Ammon's horn (tissue), 1 donor: ENCODE measurements around the gene IL1R2.
A peak's percentile ranks its signal among the peaks of the same experiment; 100 is the strongest.

Experiments
- DNase-seq: peaks from one replicate; pipeline ENCODE4 v3.0.0-alpha.2; 2016; ENCODE audit warnings: low spot score

IL1R2 gene

DNA sequence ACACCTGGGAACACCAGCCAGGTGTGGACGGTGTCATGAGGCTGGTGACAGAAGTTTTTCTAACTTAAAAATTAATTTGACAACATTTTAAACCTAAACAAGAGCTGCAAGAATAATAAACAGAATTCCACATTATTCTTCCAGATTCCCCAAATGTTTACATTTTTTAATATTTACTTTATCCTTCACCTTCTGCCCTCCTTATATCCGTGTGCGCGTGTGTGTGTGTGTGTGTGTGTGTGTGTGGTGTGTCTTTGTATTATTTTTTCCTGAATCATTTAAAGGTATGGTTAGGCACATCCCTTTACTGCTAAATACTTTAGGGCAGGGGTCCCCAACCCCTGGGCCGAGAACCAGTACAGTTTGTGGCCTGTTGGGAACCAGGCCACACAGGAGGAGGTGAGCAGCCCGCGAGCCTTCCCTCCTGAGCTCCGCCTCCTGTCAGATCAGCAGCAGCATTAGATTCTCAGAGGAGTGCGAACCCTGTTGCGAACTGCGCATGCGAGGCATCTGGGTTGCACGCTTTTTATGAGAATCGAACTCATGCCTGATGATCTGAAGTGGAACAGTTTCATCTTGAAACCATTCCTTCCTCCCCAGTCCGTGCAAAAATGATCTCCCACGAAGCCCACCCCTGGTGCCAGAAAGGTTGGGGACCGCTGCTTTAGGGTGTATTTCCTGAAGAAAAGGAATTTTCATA lies 16.4 kb upstream of the IL1R2 start:
- DNase-seq, result no peak

GRCh38 chr2:101976891-101977290 lies 14.9 kb upstream of the IL1R2 start:
- no peak for DNase-seq

DNA sequence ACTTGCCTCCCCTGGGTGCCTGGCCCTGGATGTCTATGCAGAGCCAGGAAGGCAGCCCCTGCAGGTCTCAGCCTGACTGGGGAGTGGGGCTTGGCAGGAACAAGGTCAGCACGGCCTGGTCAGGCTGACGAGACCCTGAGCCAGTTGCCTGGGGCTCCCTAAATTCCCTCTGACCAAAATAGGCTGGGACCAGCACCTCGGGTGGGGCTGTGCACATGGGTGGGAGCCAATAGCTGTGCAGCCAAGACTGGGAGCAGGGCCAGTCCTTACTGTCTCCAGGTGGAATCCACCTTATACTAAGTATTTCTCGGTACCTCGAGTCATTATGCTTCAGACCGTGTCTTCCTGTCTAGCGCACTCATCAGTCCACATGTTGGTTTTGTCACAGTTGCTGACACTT lies 11.4 kb upstream of the IL1R2 start:
- no peak for DNase-seq

DNA sequence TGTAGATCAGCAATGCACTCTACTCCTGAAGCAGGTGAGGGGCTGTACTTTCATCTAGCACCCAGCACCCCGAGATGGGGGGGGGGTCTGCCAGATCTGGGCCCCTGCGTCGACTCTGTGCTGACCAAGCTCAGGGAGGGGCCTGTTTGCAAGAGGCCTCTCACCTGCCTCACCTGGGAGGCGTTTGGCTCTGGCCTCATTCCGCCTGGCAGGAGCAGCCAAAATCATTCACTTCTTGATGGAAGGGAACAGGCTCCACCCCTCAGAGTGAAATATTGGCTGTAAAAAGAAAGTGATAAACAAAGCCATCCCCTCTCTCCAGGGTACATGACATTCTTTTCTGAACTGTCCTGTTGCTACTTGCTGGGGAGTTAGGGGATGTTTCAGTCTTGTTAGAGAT lies 10.7 kb upstream of the IL1R2 start:
- no peak for DNase-seq

- DNase-seq, result no peak
Observed at GRCh38 chr2:101981504-101981903, 10.3 kb upstream of the IL1R2 start.

GRCh38 chr2:101982495-101983029 lies 9.2 kb upstream of the IL1R2 start:
- DNase-seq, result no peak

- peak; percentile 79 for DNase-seq
Observed at GRCh38 chr2:101983486-101983885, 8.3 kb upstream of the IL1R2 start.

DNA sequence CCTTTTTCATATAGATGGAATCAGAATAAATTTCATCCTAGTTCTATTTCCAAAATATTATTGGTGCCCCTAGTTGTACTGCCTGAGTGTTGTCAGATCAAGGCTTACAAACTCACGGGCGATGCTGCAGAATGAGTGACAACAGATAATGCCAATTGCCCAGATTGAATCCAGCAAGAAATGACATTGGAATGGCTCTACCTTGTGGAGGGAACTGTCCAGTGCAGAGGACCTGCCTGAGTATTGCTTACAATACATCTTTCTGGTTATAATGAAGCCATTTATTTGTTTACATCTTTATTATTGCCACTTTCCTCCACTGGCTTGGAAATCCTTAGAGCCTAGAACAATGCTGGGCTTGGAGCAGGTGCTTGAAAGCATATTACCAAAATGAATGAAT lies 7.8 kb upstream of the IL1R2 start:
- DNase-seq, result peak; percentile 36

DNA sequence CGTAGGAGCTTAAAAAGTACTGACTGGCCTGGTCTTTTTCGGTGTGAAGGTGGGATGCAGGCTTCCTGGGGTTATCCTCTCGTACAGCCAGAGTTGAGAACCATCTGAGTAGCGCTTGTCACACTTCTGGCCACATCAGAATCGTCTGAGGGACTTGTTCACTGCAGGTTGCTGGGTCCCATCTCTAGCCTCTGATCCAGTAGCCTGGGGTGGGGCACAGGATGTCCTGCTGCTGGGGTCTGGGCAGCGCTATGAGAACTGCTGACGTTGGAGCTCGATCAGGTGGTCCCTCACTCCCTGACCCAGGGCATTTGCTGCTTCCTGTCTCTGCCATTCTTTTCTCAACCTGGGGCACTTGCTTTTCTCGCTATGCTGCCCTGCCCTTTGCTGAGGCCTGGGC lies 7.1 kb upstream of the IL1R2 start:
- DNase-seq, result no peak

- DNase-seq, result no peak
Observed at GRCh38 chr2:101985101-101985792, 6.5 kb upstream of the IL1R2 start.

DNA sequence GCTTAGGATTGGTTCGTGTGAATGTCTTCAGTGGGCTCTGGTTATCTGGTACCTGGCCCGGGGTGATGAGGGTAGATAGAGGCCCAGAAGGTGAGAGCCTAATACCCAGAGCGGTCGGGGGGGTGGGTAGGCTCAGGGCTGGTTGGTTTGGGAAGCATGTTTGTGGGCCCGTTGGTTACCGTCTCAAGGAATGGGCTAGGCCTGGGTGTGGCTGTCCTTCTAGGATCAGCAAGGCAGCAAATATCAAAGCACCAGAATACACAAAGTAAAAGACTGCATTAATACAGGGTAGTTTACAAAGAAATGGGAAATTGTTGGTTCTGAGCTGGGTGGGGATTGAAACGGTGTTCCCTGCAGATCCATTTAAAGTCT lies 6.0 kb upstream of the IL1R2 start:
- DNase-seq, result no peak

DNA sequence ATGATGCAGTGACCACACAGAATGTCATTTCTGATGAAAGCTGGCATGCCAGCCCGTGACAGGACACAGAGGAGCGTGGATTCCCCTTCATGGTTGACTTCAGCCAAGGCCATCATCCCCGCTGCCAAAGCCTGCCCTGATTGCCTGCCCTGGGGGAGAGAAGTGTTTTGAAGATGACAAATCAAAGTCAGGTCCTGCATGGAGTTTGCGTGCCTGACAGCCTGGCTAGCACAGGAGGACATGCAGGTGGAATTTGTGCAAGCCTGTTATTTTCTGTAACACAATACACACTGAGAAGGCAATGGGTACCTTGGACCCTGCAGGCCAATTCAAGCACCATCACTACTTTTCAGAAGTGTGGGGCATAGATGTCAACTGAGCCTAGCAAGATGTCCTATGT lies 5.4 kb upstream of the IL1R2 start:
- no peak for DNase-seq

DNA sequence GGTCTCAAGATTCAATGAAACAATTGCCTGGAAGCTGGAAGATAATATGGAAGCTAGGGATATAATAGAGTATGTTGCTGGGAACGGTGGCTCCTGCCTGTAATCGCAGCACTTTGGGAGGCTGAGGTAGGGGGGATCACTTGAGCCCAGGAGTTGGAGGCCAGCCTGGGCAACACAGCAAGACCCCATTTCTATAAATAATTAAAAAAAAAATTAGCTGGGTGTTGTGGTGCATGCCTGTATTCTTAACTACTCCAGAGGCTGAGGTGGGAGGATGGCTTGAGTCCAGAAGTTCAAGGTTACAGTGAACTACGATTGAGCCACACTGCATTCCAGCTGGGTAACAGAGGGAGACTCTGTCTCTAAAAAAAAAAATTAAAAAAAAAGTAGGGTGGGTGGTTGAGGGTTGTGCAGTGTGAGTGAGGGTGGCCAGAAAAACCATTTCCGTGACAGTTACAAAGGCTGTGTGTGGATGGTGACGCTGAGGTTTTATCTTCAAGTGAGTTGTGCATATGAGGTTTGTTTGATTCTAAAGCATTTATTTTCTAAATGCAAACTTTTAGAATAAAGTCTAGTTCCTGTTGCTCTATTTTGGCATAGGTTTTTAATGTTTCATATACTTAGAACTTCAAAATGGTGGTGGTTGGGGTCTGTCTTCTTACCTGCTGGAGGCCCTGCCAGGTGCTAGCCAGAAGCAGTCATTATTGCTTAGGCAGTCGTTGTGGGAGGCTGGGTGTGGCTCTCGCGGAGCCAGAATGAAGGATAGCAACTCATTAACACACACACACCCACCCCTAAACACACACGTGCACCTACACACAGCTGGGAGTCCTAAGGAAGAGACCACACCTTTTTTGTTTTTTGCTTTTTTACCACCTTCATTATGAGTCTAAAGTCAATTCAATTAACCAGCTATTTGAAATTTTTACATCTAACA lies 4.7 kb upstream of the IL1R2 start:
- DNase-seq, result no peak

DNA sequence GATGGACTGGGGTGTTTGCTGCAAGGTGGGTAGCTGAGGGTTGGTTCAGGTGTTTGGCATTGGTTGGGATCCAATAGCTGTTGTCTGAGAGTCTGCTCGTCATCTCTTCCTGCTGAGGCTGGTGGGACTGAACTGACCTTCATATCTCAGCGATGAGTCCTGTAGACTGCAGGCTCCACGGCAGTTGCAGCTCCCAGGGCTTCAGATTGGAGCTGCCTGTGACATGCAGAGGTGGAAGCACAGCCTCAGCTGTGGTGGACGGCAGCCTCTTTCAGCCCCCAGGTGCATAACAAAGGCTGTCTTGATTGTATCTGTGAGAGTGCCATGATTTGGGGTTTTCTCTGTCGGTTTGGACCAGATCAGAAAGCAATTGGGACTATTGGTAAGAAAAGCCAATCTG lies 3.9 kb upstream of the IL1R2 start:
- no peak for DNase-seq

DNA sequence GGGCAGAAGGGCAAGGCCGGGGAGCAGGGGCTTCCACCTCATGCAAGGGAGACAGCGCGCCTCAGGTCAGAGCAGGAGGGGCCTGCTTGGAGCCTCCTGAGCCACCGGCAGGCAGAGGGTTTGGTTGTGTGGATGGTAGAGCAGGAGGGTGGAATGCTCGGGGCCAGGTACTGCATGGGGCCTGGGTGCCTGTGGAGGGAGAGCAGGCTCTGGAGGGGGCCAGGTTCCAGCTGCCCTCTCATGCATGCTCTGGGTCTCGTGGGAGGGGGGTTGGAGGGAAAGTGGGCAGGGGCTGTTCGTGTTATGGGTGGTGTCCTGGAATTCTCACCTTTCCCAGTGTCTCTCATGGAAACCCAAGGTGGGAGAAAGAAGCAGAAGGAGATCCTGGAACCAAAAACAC lies 3.2 kb upstream of the IL1R2 start:
- DNase-seq, result no peak

DNA sequence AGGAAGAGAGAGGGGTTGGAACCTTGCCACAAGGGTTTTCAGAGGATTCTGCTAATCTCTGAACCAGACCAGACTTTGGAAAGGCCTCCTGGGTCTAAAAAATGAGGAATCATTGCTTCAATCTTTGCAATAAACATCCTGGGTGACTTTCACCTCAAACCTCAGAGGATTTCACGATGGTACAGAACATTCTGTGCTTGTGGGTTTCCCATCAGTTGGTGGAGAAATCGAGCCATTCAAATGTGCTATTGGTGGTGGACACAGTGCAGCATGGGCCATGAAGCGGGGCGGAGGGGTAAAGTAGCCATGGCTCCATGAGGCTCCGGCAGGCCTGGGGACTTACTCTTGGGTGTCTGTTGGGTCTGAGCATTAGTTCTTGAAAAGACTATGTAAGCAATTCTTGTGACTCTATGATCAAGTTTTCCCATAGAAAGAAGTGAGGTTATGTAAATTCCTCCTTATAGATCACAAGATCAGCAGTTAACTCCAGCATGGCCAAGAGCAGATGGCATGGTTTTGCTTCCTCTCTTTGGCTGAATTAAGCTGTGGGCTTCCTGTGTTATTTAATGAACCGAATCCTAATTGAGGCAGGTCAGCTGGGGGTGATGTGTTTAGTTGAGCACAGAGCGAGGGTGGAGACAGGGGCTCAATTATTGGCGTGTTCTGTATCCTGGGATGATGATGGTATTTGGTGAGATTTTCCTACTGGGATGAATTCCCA lies 1.9 kb upstream of the IL1R2 start:
- no peak for DNase-seq

DNA sequence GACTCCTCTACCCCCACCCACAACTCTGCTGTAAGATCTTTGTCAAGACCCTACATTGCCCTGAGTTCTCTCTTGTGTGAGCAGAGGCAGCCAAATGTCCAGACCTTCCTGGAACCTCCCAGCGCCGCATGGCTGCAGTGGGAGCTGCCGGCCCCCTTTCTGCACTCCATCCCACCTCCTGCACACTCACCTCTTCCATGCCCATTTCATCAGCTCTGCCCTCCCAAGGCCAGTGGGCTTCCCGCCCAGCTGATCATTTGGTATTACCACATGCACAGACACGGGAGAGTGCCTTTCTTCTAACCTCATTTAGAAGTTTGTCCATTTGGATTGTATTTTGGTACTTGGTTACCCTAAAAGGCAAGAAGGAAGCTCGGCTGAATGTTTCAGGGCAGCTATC lies 2.0 kb downstream of the IL1R2 start:
- no peak for DNase-seq

DNA sequence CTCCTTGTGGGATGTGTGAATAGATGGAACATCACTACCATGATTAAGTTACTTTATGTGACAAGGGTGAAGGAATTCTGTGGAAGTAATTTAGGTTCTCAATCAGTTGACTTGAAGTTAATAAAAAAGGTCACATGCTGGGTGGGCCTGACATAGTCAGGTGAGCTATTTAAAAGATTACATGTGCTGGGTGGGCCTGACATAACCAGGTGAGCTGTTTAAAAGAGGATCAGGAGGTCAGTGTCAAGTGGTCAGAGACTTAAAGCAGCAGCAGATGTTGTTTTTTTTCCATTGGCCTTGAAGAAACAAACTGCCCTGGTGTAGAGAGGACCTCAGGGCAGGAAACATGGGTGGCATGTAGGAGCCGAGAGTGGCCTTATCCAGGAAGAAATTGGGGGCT lies 3.3 kb downstream of the IL1R2 start:
- no peak for DNase-seq

GRCh38 chr2:101995804-101996203 lies 4.0 kb downstream of the IL1R2 start:
- DNase-seq, result no peak

- DNase-seq, result no peak
Observed at GRCh38 chr2:101998556-101998895, 6.8 kb downstream of the IL1R2 start.

DNA sequence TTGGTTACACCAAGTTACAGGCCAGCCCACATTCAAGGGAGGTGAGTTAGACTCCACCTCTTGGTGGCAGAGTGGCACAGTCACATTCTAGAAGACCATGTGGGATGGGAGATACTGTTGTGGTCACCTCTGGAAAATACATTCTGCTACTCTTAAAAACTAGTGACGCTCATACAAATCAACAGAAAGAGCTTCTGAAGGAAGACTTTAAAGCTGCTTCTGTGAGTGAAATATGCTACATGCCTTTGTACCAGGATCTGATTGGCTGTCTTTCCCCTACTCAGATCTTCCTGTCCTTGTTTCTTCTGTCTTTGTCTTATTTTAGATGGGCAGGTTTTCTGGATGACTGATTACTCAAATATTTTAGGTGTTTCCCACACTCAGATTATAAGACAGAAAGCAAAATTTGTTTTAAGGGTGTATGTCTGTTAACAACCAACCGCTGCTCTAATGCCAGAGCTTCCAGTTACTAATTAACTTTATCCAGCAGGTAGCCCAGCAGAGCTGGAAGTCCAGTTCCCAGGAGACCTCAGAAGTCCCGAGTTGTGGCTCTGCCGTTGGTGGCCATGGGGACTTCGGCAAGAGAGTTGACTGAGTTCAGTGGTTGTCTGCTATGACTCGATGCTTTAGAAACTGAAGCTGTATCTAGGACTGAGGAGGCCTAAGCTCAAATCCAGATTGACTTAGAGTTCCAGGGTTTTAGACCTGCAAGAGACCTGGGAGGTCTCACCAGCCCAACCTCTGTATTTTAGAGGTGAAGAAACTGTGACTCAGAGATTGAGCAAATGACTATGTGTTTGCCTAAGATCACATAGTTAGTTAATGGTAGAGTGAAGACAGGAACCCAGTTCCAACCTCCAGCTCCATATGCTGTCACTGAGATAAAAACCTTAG lies 7.4 kb downstream of the IL1R2 start:
- DNase-seq, result no peak
